HG03378 (cell line): ENCODE results near the gene NPTX1.

Source experiments
- ATAC-seq: cut with Tn5 transposase; IDR thresholded peaks from one replicate; pipeline ENCODE4 v1.9.1; 2021; ENCODE audit warnings: mild to moderate bottlenecking, moderate library complexity; ENCODE audit not compliant: unreplicated experiment

Gene NPTX1

DNA sequence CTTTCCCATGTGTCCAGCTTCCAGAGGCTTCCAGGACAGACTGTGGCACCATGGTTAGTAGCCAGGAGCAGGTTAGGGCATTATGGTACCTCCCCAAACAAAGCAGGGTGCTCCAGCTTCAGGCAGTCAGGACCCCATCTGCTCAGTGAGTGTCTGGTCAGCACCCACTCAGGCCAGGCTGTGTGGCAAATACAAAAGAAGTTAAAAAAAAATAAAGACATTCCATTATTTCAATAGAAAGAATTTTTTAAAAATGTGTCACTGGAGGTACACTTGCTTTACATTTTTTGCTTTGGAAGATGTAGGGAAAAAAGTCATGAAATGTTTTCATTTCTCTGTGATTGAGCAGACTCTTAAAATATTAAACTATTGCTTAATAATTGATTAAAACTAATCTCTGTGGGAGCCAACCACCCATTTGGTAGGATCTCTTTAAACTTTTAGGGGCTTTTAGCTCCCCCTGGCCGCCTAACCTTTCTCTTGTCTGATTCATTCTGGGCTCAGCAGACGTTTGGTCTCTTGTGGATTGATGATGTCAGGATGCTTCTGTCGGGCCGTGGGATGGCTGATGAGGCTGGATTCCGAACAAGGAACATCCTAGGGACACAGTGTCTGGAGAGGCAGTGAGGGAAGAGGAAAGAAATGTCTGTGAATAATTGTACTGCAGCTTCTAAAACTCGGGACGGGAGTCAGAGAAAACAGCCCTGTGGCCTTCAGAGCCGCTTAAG, 28.4 kb upstream of the NPTX1 start:
- no peak for ATAC-seq

DNA sequence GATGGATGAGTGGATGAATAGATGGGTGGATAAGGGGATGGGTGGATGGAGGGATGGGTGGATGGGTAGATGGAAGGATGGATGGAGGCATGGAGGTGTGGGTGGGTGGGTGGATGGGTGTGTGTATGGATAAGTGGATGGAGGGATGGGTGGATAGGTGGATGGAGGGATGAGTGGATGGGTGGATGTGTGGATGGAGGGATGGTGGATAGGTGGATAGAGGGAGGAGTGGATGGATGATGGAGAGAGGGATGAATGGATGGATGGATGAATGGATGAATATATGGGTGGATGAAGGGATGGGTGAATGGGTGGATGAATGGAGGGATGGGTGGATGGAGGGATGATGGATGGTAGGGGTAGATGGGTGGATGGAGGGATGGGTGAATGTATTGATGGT, 27.5 kb upstream of the NPTX1 start:
- no peak for ATAC-seq

DNA sequence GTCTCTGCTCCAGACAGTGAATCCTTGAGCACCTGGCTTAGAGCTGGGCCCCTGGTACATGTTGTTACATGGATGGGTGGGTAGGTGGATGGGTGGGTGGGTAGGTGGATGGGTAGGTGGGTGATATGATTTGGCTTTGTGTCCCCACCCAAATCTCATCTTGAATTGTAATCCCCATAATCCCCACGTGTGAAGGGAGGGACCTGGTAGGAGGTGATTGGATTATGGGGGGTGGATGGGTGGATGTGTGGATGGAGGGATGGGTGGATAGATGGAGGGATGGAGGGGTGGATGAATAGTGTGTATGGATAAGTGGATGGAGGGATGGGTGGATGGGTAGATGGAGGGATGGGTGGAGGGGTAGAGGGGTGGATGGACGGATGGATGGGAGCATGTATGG, 26.6 kb upstream of the NPTX1 start:
- no peak for ATAC-seq

DNA sequence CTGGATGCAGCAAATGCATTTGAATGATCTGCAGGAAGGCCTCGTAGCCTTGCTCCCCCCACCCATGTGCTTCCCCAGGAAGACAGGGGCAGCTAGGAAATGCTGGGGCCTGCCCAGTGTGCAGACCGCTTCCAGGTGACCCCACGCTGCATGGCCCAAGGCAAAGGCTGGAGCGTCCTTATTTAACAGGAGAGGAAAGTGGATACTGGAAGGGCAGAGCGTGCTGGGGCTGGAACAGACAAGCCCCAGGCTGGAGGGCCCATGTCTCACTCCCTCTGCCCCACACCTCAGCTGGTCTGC, 26.1 kb upstream of the NPTX1 start:
- no peak for ATAC-seq

DNA sequence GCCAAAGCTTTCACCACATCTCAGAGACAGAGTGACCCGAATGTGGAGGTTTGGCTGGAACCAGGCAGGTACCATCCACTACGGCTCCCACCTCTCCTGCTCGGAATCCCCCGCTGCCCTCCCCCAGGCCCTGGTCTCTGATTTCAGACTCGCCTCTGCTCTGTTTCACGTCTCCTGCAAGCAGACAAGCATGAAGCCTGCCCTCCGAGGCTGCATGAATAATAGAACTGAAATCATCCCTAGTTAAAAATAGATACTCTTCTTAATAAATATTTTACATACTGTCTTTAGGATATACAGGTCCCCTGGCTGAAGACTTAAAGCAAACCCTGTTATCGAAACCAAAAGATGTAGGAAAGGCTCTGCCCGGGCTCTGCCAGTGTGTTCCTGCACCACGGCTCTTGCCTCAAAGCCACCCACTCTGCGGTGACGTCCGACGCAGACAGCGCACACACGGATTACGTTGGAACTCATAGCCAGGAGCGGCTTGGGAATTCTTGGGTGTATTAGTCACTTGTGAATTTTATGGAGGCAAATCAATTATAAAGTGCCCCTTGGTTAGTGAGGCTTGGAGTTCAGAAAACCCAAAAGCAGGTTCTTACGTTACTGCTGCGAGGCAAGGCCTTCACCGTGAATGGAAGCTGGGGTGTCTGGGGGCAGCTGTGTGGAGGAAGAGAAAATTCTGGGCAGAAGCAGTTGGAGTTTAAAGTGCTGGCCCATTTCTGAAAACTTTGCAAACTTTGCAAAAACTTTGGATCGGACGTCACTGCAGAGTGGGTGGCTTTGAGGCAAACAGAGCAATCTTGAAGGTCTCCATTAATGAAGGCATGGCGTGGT, 25.6 kb upstream of the NPTX1 start:
- ATAC-seq = no peak

DNA sequence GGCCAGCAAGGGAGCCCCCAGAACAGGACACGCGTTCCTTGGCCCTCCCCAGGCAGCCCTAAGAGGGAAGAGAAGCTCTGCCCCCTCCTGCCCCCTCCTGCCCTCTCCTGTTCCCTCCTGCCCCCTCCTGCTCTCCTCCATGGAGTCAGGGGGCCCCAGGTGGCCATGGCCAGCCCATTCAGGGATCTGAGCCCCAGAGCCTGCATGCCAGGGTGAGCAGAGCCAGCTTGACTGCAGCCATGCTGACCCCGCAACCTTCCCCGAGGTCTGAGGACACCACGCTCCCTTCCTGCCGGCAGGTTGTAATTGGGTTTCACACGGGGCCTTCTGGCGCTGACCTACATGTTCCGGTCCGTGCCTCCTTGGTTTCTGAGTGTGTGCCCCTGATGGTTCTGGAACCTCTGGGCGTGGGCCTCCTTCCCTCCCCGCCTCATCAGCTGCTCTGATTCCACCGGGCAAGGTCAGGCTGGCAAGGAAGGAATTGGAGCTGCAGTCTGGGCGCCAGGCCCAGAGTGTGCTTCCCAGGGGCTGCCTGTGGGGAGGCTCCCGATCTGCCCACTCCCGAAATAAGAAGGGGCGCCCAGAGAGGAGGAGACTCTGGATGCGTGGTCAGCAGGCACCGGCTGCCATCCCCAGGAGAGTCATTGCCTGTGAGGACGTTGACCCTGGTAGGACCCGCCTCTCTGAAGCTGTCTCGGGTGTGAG, 23.7 kb upstream of the NPTX1 start:
- ATAC-seq = no peak

DNA sequence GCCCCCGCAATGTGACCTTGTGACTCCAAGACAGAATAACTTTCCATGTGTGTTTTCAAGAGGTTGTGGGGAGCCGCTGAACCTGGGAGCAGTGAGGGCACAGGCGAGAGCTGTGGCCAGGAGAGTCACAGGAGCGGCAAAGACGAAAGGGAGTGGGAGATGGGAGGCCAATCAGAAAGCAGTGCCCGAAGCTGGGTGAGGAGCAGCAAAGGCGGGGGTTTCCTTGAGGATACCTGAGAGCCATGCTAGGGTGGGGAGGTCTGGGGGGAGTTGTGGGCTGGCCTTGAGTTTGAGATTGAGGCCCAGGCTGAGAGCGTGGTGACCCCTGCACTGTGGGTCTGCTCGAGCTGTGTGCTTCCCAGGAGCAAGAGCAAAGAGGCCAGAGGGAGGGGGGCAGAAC, 23.2 kb upstream of the NPTX1 start:
- no peak for ATAC-seq

DNA sequence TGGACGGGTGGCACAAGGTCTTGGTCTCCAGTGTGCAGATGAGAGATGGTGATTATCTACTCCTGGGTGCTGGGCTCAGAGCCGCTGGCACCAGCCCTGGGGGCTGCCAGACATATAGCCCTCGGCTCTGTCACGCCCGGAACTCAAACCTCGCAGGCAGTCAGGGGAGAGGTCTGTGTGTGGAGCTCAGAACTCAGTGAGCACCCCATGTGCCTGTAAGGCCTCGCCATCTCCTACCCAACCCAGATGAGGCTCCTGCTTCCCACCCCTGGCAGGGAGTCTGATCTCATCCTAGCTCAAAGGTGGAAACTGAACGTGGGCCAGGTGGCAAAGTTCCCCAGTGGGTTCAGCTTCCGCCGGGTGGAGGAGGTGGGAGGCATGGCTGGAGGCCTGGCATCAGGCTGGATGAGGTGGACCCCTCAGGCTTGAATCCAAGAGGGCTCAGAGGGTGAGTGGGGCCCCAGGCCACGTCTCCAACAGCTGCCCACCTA, 22.6 kb upstream of the NPTX1 start:
- no peak for ATAC-seq

DNA sequence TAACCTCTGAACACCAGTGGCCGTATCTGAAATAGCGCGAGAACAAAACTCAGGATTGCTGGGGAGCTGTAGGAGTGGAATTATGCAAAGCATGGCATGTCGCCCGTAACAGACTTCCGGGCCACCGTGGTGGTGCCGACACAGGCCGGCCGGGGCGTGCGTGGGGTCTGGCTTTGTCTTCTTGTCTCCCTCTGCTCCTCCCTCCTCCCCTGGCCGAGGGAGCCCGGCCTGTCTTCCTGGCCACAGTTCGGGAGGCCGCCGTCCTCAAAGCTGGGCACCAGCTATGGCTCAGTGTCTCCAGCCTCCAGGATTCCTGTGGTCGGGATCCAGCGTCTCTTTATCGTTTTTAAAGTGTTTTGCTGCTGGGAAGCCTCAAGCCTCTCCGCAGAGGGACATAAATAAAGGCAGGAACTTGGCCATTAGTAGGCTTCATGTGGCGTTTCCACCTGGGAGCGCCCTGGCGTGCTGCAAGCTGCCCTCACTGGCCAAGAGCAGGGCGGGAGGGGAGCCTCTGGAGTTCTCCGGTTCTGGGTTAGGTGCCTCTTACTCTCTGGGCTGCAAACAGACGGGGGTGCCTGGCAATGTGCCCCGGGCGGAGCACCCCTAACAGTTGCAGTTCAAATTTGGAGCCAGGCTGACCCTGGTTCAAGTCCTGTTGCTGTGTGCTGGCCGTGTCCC, 22.0 kb upstream of the NPTX1 start:
- ATAC-seq = no peak

DNA sequence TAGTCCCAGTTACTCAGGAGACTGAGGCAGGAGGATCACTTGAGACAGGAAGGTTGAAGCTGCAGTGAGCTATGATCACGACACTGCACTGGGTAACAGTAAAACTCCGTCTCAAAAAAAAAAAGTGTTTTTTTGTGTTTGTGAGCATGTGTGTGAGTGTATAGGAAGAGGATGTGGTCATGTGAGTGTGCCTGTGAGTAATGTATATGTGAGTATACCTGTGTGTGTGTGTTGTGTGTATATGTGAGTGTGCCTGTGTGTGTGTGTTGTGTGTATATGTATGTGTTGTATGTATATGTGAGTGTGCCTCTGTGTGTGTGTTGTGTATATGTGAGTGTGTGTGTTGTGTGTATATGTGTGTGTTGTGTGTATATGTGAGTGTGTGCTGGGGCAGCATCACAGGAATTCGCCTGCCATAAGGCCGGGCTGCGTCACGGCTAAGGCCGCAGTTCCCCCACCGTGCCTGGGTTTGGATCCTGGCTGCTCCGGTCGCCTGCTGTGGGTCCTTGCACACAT, 21.4 kb upstream of the NPTX1 start:
- ATAC-seq = no peak

DNA sequence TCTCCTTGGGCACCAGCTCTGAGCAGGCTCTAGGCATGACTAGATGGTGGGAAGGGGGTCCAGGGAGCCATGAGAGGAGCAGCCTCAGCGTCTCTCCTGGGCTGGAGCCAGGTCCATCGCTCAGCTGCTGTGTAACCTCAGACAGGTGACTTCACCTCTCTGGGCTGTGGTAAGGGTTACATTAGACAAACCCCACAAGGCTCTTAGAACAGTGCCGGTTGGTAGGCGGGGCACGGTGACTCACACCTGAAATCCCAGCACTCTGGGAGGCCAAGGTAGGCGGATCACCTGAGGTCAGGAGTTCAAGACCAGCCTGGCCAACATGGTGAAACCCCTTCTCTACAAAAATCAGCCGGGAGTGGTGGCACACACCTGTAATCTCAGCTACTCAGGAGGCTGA, 18.1 kb upstream of the NPTX1 start:
- no peak for ATAC-seq

DNA sequence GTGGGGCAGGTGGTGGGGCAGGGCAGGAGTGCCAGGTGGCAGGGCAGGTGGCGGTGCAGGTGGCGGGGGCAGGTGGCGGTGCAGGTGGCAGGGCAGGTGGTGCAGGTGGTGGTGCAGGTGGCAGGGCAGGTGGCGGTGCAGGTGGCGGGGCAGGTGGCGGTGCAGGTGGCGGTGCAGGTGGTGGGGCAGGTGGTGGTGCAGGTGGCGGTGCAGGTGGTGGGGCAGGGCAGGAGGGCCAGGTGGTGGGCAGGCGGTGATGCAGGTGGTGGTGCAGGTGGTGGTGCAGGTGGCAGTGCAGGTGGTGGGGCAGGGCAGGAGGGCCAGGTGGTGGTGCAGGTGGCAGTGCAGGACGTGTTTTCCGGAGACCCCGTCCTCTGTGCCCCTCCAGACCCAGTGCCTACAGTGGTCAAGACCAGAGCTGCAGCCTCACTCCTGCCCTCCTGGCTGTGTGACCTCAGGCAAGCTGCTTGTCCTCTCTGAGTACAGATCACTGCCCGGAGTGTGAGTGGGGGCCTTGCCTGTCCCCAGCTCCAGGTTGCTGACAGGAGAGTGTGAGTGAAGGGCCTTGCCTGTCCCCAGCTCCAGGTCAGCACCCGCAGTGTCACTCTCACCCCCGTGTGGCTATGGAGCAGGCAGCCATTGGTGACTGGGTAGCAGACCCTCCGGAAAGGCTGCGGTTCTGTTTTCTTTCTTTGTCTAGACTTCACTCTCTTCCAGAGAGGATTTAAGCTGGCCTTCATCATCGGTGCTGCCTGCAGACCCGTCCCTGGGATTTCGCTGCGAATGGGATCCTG, 16.1 kb upstream of the NPTX1 start:
- no peak for ATAC-seq

DNA sequence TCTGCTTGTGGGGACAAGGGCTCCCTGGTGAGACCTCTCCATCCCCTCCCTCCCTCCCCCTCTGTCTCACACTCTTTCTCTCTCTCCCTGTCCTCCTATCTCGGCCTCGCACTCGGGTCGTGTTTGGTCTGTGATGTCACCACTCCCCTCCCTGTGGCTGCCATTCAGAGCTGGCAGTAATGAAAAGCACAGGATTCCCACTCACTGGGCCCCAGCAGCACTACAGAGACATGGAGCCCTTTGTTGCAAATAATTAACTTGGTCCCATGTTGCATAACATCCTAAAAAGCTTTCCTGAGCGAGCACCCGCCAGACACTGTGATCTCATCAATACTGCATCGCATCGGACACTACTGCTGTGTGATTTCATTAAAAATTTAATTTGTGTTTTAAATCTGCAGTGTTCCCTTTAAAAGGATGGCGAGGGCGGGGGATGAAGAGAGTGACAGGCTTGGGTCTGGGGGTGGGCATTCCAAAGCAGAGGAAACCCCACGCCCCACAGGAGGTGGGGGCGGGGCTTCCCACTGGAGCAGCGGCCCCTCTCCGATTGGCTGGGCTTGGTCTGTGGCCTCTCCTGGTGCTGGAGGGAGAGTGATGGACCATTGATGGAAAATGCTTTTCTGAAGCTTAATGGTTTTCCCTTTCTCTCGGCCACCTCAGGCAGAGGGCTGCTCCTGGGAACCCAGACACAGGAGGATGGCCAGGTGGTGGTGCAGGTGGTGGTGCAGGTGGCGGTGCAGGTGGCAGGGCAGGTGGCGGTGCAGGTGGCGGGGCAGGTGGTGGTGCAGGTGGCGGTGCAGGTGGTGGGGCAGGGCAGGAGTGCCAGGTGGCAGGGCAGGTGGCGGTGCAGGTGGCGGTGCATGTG, 15.3 kb upstream of the NPTX1 start:
- ATAC-seq = no peak

DNA sequence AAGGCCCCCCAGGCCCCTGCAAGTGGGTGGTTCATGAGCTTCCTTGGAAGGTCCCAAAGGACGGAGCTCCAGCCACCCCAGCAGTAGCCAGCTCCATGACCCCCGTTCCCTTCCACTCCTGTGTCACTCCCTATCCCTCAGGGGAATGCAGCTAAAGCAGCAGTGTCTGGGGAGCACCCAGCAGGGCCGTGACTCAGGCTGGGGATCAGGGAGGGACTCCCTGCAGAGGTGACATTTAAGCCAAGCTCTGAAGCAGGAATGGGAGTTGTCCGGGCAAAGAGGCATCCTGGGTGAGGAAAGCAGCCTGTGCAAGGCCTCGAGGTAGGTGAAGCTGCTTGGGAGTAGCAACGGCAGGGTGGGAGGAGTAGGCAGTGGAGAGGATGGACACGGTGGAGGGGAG, 11.1 kb upstream of the NPTX1 start:
- no peak for ATAC-seq

DNA sequence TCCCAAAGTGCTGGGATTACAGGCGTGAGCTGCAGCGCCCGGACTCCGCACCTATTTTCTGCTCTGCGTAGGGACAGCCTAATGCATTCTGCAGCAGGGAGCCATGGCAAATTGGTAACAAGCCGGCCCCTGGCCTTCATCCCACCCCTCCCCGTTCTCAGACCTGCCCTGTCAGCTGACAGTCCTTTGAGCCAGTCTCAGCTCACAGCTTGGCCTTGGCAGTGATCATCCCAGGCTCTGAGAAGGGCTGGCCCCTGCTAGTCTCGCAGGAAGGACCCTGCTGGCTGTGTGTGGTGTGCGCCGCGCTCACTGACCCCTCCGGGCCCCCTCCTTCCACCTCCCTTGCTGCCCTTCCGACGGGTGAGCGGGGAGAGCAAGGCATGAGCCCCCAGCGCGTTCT, 10.3 kb upstream of the NPTX1 start:
- no peak for ATAC-seq

DNA sequence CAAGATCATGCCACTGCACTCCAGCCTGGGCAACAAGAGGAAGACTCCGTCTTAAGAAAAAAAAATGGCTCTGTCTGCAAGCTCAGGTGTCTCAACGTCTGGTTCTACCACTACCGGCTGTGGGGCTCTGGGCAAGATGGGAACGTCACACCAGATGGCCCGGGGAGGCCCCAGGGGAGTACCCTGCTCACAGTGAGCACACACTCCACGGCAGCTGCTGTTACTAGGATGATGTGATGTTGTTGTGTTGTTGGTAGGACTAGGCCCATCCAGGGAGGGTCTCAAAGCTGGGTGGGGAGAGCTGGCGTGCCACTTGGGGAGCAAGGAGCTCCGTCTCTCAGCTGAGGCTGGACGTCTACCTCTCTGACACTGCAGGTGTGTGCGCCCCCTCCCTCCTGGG, 9.4 kb upstream of the NPTX1 start:
- no peak for ATAC-seq

DNA sequence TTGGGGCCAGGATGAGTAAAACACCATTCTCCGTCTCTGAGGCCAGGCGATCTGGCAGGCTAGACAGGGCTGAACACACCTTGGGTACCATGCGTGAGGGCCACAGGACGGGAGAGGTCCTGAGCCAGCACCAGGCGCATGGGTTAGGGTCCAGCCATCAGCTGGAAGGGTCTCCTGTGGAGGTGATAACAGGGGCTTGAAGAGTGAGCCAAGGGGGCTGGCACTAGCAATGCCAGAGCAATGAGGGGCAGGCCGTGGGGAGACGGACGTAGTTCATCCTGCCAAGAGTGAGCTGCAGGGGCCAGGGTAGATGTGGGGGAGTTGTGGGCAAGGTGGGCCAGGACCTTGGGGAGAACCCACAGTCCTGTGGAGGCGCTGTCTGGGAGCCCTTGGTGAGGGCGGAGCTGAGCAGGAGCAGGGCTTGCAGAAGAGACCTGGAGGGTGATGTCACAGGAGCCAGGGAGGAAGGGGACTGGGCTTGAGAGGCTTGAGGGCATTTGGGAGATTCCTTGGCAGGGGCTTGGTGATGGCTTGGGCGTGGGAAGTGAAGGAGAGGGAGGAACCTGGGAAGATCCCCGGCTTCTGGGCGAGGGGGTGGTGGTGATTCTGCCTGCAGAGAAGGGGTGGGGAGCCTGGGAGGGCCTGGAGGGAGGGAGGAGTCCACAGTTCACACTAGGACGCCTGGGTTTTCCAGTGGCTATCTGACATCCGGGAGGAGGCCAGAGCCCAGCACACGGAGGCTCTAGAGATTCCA, 6.3 kb upstream of the NPTX1 start:
- ATAC-seq = no peak

DNA sequence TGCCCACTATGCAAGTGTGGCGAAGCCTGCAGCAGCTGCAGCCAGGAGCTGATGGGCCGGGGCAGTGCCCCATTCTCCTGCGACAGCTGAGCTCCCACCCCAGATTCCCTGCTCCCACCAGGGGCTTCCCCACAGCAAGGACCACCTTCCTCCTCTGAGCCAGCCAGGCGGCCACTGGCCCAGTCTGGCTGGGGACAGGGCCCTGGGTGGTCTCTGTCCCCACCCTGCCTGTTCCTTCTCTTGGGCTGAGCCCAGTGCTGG, 5.6 kb upstream of the NPTX1 start:
- ATAC-seq = no peak
